GM03348 (cell line): ENCODE measurements around the gene TLE1.
A peak's percentile ranks its signal among the peaks of the same experiment; 100 is the strongest.
"Not testable (repeated sequence)": the region's sequence is repeated elsewhere in the genome, so short reads cannot be mapped to it uniquely, and the experiment has no call there.

Experiments
- DNase-seq: peaks from one replicate; pipeline ENCODE4 v3.0.0; 2012; ENCODE audit warnings: low spot score

TLE1 gene

DNA sequence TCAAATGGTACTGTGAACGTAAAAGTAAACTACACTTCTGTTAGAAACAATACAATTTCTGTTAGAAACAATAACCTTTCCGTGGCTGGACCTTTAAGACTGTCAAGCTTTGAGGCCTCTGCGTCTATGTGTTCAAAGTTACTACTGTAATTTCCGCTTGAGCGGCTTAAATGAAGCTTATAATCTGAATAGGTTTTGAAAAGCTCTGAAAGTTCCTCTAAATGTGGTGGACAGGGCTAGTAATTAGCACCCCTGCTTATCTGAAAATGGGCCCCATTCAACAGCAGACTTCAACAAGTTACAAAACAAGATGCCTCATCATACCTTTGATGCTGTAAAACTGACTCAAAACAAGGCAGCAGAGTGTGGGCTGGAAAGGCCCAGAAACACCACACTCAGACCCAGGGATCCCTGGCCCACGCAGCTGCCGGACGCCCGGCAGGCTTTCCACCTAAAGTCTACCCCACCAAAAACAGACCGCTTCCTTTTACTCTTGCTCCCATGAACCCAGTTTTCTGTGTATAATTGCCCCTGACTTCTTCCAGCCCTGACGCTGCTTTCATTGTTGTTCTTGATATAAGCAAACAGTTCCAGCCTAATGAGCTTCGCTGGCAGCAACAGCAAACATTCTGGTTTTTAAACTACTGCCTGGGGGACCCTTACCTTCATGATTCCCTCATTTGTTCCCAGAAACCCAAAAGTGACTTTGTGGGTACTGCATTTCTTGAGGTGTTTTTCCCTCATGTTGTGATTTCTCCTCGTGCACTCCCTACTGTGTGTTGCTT is 66.7 kb downstream of the TLE1 start:
- no peak for DNase-seq

DNA sequence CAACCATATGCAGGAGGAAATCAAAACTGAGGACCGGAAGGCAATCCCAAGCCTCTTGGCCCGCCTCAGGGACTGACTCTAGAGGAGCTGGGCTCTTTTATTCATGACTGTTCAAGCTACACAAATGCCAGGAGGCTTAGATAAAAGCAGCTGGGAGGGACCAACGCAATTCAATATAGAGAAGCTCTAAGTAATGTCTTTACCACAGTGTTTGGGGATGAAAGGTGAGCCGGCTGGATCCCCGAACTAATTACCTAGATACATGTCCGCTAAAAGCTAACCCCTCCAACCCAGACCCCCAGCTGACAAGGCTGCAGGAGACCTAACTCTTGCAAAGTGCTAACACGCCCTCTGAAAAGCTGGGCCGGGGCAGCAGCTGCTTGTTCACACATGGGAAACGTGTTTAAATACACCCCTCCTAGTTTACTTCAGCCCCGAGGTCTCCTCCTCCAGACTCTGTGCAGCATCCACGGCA is 67.5 kb downstream of the TLE1 start:
- no peak for DNase-seq

DNA sequence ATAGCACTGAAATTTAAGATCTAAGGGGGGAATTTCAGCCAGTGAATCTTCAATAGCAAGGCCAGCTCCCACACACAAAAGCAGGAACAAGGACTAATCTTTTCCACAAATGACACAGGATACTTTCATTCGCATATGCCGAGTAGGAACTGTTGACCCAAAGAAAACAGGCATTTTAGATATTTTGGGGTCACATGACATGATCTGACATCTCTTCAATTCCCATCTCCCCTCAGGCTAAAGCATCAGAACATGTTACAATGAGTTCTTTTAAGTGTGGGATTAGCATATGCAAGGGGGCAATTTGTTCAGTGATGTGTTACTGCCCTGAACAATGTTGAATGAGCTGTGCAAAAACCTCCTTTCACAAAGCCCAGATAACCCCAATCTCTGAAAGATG is 68.2 kb downstream of the TLE1 start:
- no peak for DNase-seq

DNA sequence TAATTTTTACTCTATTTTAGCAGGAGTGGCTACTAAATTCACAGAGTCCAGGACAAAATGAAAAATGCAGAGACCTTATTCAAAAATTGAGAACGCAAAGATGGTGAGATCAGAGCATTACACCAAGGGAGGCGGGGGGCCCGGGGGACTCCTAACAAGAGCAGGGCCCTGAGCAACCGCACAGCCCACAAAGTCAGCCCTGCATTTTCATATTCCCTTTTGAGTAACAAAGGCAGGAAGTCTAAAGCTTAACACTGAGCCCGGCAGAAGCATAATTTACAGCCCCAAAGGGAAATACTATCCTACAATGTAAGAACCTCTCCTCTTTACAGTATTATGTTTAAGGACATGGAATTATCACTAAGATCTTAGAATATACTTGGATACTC is 69.4 kb downstream of the TLE1 start:
- DNase-seq = no peak

DNA sequence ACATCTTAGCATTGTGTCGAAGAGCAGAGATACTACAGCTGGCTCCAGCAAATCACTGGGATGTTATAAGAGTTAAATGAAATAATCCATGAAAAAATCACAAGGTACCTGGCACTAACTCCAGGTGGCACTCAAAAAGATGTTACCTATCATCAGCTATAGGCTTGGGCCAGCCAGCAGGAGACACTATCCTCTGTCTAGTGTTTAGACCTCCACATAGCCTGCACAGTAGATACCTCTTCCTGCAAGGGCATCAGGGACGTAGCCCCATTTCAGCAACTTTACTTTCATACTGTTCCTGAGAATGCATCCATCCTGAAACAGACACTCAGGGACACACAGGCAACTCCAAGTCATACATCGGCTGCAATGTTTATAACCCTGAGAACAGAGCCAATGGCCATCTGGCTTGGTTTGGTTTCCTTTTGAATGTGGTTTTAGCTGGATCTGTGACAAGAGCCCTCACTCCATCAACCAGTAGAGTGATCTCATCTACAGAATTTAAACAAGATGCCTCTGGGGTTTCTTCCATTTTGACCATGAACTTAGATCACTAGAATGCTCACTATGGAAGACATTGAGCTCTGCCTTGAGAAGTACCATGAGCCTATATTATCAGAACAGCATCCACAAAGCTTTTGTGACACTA is 69.9 kb downstream of the TLE1 start:
- peak; percentile 73 for DNase-seq

DNA sequence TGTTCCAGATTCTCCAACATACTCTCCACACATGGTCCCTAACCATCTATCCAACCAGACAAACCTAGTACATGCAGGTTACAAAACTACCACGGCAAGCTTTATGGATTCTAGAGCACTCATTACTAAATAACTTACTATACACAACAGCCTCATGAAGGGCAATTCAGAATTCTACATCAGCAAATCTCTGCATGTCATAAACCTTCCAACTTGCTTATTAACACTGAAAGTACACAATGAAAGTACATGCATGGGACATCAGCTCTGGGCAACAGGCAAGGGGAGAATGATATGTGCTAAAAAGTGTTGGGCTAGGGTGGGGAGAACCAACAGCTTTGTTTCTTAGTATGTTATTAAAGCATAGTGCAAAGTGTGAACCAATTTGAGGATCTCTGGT is 70.4 kb downstream of the TLE1 start:
- DNase-seq = no peak

DNA sequence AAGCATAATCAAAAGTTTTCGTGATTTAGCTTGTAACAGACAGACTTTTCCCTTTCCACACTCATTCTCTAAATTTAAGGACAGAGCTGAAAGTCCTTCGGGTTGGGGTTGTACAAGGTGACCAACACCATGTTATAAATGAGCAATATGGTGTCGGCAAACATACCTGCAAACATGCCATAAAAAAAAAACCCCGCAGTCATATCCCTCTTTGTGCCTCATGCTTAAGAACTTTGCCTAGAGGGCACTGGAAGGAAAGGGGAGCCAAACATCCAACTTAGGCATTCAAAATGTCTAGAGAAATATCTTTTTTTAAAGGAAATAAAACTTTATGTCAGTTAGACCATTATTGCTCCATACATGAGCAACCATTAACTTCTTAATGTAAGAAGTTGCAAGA is 73.2 kb downstream of the TLE1 start:
- no peak for DNase-seq

DNA sequence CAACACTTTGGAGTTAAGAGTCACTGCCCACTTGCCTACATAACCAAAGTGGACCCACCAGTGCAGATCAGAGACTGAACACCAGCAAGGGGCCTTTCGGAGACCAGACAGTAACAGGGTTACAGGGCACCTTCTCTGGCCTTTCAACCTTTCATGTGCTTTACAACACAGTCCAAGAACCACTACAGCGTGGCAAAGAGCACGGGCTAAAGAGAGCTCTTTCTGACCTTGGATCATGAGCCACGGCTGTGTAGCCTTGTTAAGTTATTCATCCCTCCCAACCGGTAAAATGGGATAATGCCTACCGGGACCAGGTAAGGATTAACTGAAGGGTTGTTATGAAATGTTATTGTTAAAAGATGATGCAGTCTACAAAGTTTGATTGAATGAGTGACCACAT is 75.0 kb downstream of the TLE1 start:
- DNase-seq = no peak

DNA sequence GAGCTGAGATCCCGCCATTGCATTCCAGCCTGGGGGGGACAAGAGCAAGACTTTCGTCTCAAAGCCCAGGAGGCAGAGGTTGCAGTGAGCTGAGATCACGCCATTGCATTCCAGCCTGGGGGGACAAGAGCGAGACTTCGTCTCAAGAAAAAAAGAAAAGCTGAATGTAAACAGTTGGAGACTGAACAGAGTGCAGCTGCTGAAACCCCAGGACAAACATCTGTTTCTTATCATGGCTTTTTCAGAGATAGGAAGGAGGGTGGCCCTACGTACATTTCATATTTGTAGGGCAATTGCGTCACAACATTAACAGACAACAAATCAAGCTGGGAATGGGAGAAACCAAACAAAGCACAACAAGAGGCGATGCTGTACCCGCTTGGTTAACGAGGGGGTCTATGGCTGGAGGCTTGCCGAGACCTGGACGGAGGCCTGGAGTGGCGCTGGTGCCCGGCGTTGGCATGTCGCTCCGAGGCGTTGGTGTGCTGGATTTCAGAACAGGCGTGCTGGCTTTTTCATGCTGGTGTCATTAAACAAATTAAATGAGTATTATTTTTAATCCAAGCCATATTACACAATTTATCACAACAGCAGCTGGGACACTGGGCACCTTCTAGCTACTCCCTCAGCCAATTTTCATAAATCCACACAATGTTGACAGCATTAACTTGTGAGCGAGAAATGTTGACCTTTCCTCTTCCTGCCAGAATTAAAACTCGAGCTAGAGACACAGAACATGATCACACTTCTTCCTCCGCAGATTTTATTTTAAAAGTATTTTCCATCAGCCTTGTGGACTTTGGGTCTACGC is 76.1 kb downstream of the TLE1 start:
- peak; percentile 39 for DNase-seq

DNA sequence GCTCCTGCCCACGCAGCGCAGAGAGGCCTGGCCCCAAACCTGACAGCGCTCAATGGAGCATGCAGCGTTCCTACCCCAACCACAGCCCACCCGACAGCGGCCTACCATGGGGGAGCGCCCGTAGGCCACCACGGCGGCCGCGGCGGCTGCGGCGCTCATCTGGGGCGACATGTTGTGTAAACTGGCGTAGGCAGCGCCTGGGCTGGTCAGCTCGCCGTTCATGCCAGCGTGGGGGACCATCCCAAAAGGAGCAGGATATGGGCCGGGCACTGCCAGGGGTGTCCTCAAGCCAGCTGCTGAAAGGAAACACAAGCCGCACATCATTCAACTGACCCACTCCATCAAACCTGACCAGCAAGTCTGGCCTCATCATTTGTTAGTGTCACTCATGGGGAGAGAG is 77.7 kb downstream of the TLE1 start:
- DNase-seq = no peak

DNA sequence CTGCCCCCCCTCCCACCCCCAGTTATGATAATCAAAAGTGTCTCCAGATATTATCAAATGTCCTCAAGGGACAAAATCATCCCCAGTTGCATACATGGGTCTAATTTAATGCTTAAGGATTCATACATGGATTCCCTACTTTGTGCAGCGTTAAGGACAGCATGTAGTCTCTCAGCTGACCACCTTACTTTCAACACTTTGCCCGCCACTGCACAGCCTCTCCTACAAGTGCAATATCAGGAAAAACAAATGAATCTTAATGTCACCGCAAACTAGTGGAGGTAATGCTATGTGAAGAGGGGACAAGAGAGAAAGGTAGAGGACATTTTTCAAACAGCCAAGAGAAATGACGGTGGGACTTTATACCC is 78.6 kb downstream of the TLE1 start:
- no peak for DNase-seq

DNA sequence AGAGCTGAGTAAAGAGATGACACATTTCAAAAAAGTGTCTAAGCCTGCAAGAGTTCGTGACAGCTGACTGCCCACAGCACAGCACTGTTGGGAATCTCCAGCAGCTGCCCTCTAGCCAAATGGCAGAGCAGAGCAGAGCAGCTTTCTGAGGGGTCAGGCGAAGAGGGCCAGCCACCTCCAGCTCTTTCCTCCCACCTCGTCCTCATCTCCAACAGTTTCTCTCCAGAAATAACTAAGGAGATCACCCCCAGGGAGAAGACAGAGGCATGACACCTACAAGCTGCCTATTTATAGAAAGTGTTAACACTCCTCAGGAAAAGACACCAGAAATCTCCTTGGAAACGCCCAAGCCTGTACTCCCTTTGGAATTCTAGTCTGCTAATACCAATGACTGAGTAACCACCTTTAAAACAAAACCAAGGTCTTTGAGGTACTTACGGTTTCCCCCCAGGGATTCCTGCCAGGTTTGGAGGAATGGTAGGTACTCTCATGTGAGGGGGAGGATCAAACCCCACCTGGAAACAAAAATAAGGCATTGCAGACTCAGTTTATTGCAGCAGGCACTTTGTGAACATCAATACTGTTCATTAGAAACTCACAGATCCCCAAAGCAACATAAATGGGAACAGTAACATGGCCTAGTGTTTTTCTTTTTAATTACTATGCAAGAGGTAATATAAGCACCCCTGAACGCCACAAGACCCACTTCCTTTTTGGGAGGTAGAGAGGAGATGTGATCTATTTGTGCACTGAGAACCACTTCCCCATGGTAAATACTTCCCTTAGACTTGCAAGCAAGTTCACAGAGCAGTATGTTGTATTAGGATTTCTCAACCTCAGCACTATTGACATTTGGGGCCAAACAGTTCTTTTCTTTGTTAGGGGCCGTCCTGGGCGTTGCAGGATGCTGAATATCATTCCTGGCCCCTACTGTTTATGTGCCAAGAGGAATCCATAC is 79.3 kb downstream of the TLE1 start:
- peak; percentile 48 for DNase-seq

DNA sequence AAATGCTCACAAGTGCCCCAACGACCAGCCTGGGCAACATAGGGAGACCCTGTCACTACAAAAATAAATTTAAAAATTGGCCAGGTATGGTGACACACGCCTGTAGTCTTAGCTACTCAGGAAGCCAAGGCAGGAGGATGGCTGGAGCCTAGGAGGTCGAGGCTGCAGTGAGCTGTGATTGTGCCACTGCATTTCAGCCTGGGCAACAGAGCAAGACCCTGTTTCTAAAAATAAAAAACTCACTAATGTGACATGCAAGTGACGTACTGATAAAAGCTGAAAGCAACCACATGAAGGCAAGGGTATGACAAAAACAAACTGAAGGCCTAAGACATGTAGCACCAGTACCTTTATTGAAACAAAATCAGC is 81.1 kb downstream of the TLE1 start:
- DNase-seq = no peak

DNA sequence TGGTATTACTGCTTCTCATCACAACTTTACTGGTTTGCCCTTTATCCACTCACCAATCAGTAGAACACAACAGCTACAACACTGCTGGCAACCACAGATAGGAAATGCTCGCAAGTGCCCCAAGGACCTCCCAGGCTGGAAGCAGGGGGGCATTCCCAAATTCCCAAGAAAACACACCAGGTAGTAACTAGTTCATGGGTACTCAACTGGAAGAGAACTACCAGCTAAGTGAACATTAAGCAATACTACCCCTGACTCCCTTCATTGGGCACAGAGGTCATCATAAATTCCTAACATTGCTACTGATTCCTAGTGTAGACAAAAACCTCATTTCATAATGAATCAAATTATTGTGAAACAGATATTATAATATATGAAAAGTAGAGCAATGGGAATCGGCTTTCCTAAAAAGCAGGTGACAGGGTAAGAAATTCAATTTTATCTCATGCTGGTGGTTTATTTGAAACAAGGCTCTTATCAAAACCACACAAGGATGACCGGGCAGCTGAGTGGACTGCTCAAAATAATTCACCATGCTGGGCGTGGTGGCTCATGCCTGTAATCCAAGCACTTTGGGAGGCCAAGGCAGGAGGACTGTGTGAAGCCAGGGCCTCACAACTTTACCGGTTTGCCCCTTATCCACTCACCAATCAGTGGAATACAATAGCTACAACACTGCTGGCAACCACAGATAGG is 81.6 kb downstream of the TLE1 start:
- DNase-seq = no peak

DNA sequence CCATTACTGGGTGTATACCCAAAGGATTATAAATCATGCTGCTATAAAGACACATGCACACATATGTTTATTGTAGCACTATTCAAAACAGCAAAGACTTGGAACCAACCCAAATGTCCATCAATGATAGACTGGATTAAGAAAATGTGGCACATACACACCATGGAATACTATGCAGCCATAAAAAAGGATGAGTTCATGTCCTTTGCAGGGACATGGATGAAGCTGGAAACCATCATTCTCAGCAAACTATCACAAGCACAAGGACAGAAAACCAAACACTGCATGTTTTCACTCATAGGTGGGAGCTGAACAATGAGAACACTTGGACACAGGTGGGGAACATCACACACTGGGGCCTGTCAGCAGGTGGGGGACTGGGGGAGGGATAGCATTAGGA is 83.1 kb downstream of the TLE1 start:
- not testable (repeated sequence) for DNase-seq

DNA sequence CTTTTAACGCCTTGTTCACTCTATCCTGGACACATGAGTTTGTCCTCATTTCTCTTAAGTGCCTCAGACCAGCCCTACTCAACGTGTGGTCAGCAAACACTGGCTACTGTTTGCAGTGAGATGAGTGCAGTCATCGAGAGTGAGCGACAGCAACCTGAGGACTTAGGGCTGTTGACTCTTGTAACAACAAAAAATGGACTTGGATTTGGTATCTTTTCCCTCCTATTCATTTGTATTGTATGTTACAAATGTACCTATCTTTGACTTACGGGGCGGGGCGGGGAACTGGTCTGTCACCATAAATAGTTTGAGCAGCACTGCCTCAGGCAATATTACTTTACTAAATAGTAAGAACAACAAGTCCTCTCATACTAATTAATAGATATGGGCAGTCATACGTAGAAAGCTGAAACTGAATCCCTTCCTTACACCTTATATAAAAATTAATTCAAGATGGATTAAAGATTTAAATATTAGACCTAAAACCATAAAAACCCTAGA is 84.1 kb downstream of the TLE1 start:
- DNase-seq = no peak

DNA sequence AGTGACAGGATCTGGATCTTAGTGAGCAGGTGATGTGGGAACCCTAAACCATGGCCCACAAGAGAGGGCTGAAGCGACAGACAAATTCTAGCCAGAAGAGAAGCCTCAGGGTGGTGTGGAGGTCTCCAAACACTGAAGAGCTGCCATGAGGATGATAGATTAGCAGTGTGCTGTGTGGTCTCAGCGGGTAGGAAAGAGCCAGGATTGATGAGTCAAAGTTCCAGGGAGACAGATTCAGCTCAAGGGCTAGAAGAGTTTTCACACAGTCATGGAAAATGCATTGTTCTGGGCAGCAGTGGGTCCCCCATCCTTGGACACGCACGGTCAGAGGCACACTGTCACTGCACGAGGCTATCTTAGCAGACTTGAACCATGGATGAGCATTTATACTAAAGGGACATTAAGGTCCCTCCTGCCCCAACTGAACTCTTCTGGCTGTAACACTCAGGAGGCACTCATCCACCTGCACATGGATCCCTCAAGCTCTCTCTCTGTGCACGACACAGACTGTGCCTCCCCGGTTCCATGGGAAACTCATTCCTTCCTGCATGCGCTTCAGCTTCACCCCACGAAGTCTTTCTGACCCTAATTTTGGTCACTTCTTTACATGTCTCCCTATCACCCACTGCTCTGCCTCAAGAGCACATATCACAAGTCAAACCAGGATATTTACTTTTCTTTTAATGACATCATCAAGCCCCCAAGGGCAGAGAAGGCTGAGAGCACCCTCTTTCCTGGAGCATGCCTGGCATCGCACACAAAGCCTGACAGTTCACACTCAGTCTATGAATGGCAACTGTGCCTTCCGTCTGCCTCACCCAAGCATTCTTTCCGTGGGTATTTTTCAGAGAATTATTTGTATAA is 84.8 kb downstream of the TLE1 start:
- no peak for DNase-seq

DNA sequence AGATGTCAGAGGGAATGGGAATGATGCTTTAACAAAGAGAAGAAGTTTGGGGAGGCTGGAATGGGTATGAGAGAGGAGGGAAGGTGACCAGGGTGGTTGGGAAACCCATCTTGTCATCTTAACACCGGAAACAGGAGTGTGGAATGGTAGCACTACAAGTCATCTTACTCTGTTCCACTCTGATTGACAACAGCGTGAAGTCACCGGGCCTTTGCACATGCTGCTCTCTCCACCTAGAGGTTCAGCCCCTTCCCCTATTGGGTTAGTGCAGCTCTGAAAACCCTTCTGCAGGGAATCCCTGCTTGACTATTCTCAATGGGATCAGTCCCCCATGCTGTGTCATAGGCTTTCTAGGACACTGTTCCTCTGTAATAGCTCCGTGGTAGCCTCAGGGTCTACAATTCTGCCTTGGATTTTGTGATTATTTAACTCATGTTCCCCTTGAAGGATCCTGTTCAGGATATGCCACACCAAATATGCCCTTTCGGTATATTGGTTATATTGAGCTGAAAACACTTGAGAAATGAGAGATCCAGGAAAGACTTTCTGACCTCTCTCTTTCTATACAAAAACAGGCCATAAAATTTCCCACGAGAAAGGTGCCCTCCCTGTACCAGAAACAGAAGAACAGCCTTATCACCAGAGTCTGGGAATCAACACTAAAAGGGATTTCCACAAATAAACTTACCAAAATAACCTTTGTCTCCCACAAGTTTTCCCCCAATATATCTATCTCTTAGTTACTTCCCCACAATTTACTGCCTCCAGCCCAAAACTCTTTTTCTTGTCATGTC is 86.3 kb downstream of the TLE1 start:
- no peak for DNase-seq
